Renal cortical epithelial cell (primary cell): Measurements from ENCODE around the gene FBXO9. TPM values are rescaled to one million over a fixed set of nuclear protein-coding genes. Genes with fewer than 3 reads are reported as not detected.

ENCODE experiments used
- DNase-seq: peaks from one replicate; pipeline ENCODE4 v3.0.0-alpha.2; 2011; ENCODE audit warnings: low read depth
- total RNA-seq: library from RNA; depleted of rRNA; stranded (reverse); fragments of >200 nt; gene quantifications from 2 replicates; pipeline ENCODE4 v1.2.3, GENCODE V29; 2014

FBXO9 gene
- 40.6 and 58.4 TPM in 2 replicates for total RNA-seq

GRCh38 chr6:53065266-53066076, at the start of gene FBXO9:
Gene FBXO9, plus strand, starts transcription at chr6:53065404. Its CDS starts 386 bp downstream, at chr6:53065790.
- no peak for DNase-seq

GRCh38 chr6:53015486-53015885, 49.7 kb upstream of the FBXO9 start:
- DNase-seq, result no peak

DNA sequence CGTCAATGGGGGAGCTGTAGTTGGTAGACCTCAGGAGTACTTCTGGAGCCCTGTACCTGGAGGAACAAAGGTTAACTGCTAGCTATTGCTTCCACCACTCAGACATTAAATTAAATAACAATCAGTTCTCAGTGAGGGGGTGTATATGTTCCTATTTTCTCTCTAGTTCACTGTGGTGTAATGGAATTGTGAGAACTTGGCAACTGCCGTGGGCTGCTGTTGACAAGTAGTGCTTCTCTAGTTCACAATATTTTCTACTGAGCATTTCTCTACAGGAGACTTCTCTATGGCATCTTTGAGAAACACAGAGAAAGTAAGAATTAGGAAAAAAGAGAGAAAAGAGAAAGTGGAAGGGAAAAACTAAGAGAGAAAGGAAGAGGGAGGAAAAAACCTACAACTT, 46.8 kb upstream of the FBXO9 start:
- DNase-seq, result no peak

DNA sequence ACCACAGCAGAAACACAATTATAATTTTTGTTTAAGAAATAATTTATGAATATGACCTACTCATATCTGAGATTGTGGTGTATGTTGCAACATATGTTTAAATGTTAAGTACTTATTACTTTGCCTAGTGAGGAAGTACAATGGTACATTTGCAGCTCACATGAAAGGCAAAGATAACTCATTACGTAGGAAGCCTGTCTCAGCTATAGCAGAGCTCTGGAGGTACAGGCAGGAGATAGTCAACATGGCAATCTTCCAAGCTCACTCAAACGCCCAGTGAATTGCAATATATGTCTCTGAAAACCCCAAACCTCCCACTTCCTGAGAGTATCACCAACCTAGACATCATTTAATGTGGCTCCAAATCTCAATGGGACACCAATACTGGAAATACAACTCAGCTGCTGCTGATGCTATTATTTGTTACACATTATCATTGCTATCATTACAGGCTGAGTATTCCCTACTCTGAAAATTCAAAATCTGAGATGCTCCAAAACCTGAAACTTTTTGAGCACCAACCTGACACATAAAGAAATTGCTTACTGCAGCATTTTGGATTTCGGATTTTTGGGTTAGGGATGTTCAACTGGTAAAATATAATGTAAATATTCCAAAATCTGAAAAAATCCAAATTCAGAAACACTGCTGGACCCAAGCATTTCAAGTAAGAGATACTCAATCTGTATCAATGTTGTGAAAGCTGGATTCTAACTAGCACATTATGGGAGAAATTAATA, 45.0 kb upstream of the FBXO9 start:
- DNase-seq, result no peak

- DNase-seq, result no peak
These were observed 41.9 kb upstream of the FBXO9 start for GRCh38 chr6:53023323-53023722.

DNA sequence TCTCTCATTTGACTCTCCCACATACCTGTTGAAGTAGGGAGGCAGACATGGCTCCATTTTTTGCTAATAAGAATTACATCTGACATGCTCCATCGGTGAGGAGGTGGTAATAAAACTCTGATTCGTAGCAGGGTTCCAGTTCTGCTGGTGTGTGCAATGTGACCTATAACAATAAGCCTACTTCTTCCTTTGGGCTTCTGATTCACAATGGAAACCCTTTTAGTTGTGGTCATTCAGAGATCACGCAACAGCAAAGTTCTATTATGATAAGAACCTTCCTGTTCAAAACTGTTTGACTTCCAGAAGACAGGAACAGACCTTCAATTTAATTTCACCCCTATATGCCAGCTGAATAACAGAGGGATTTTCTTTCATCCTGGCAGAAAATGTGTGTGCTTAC, 38.7 kb upstream of the FBXO9 start:
- no peak for DNase-seq

- no peak for DNase-seq
These were observed 38.0 kb upstream of the FBXO9 start for GRCh38 chr6:53027131-53027718.

- DNase-seq, result no peak
These were observed 36.7 kb upstream of the FBXO9 start for GRCh38 chr6:53028467-53028866.

DNA sequence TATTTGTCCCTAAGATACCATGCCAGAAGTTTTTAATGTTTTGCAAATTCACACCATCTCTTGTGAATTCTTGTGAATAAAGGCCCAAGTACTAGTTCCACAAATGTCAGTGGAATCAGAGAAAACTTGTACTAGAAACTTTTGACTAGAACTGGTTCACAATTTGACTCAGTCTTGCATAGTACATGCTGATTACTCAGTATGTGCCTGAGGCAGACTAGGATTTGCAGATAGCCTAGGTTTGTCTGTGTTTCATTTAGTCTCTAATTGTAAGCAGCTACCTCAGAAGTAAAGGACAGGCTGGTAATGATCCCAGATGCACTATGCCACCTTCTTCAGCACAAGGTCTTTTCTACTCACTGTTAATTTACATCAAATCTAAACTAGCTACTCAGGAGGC, 35.9 kb upstream of the FBXO9 start:
- no peak for DNase-seq

- no peak for DNase-seq
These were observed 35.4 kb upstream of the FBXO9 start for GRCh38 chr6:53029761-53030160.

GRCh38 chr6:53031281-53031680, 33.9 kb upstream of the FBXO9 start:
- no peak for DNase-seq

DNA sequence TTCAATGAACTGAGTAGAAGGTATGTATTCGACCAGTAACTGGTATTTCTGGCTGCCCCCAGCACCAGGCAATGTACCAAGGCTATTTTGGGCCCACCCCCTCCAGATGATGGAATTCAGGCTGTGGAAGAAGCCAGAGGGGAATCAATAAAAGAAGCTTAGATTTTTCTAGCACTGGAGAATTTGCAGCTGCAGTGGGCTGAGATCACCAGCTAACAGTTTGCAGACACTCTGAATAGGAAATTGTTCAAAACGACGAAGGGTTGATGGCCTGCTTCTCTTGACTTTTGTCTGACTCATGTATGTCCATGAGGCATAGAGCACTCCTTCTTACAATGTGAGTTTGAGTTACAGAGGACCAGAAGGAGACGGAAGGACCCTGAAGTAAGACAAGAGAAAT, 32.4 kb upstream of the FBXO9 start:
- DNase-seq, result no peak

DNA sequence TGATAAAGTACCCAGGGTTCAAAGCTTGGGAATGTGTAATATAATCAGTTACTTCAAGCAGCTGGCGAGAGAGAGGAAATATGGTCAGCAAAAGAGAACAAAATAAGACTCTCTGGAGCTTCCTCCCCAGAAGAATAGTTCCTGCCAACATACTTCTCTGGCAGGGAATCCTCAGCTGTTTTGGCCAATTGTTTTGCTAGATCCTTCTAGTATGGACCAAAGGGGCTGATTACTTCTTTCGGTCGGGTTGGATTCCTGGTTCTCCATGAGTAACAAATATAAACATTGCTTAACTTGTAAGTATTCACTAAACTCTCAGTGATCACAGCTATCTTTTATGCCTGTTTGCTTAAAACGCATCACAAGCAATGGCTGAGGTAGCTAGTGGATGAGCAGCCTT, 31.4 kb upstream of the FBXO9 start:
- DNase-seq, result peak; percentile 51

DNA sequence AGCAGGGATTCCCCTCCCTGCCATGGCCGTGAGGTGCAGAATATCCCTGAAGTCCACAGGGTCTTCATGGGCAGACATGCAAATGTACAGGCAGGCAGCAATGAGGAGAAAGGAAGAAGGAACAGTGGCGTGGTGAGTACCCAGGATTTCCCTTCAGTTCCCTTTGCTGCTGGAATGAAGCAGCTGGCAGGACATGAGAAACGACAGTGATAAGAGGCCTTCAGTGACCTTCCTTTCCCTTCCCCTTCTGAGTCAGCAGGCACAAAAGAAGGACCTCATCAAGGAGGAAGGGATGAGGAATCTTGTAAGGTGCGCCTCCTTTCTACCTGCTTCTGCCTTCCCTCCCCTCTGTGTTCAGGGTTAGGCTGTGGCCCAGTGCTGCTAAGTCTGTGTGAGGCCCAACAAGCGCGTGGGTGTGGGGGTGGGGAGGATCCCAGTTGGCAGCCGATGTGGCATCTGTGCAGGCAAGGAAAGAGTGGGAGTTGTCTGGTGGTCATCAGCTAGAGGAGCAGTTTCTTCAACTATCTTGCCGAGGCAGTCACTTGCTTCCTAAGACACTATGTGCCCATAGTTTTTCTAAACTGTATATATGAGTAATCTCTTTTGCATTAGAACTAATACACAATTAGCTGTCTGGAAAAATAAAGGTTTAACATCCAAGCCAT, 29.5 kb upstream of the FBXO9 start:
- DNase-seq, result no peak

- no peak for DNase-seq
These were observed 27.1 kb upstream of the FBXO9 start for GRCh38 chr6:53038141-53038540.

DNA sequence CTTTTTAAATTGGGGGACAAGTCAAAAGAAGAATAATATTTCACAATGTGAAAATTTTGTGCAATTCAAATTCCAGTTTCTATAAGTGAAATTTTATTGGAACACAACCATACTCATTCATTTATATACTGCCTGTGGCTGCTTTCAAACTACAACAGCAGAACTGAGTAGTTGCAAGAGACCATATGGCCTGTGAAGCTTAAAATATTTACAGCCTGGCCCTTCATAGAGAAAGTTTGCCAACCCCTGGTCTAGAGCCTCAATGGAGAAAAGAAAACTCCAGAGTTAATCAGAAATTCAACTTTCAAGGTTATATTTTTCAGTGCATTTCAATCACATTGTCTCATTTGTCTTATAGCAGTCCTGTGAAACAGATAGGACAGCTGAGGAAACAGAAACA, 26.6 kb upstream of the FBXO9 start:
- no peak for DNase-seq

DNA sequence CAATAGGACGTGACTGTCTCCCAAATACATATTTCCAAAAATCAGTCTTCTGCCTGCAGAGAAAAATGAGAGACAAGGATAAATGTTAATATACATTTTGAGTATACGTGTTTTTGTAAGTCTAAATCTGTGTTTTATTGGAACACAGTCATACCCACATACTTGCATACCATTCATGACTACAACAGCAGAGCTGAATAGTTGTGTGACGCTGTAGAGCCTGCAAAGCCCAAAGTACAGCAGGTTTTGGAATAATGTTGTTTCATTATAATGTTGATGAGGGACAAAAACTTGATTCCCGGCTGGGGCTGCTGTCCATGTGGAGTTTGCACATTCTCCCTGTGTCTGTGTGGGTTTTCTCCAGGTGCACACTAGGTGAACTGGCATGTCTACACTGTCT, 23.8 kb upstream of the FBXO9 start:
- DNase-seq, result peak; percentile 38

GRCh38 chr6:53042112-53042511, 23.1 kb upstream of the FBXO9 start:
- DNase-seq, result peak; percentile 91

GRCh38 chr6:53043581-53043980, 21.6 kb upstream of the FBXO9 start:
- peak; percentile 50 for DNase-seq

GRCh38 chr6:53044071-53044470, 21.1 kb upstream of the FBXO9 start:
- peak; percentile 36 for DNase-seq

GRCh38 chr6:53044572-53044971, 20.6 kb upstream of the FBXO9 start:
- DNase-seq, result no peak
